ENCODE data around the gene ZSWIM7.

The ZSWIM7 gene

GRCh38 chr17:15928286-15928785 is 71.2 kb downstream of the ZSWIM7 start:
- no peak for DNase-seq

Measured in stimulated activated CD4-positive, alpha-beta T cell treated with anti-CD3 and anti-CD28 coated beads, Interleukin-1b, Interleukin-23, amount 100 ng/mL, for 48 hours (primary cell).